ENCODE results near the gene ADCY7.
"Not testable (repeated sequence)": the region's sequence is repeated elsewhere in the genome, so short reads cannot be mapped to it uniquely, and the experiment has no call there.

The ADCY7 gene

DNA sequence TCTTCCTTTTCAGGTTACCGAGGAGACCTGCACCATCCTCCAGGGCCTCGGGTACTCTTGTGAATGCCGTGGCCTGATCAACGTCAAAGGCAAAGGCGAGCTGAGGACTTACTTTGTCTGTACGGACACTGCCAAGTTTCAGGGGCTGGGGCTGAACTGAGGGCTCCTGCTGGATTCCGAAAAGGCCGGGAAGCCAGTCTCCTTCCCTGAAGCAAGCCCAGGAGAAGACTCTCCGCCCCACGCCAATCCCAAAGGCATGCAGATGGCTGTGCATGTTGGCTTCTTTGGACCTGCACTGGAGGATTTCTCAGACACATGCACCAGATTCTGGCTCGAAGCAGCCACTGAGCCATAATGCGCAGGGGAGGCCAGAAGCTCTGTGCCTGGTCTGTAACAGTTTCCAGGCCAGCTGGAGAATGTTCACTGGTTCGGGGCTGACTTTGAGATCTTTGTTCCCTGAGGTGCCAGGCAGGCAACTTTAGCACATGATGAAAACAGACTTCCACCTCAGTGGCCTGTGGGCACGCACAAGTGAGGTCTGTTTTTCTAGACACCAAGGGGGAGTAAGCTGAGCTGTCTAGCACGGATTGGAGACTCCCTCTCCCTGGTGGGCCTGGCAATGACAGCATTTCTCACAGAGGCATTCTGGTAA lies 49.1 kb downstream of the ADCY7 start:
- DNase-seq: no peak

DNA sequence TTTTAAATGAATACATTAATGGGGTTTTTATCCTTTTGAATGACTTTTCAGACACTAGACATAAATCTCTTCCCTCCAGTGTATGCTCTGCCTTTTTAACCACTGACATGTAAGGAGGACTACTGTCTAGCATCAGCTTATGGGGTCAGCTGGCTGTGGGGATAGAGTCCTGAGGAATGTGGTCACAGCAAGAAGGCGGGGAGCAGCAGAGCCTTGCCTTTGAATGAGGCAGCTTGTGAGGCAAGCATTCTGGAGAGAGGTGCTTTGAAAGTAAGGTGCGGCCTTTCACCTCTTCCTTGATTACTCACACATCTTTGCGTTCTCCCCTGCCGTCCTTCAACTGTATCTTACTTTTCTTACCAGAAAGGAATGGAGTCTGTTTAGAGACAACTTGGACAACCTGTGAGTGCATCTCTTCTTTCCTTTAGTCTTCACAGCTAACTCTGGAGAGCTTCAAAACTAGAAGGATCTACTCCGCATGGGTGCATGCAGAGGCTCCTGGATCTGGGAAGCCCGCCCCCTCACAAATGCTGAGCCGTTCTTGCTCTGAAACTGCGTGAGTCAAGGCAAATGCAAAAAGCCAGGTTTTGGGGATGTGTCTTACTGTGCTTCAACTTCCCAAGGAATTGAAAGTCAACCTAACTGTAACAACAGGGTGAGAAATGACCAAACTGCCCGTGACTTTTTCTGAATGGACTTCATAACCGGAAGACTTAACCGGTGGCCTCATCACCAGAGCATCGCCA lies 49.9 kb downstream of the ADCY7 start:
- no peak for DNase-seq

DNA sequence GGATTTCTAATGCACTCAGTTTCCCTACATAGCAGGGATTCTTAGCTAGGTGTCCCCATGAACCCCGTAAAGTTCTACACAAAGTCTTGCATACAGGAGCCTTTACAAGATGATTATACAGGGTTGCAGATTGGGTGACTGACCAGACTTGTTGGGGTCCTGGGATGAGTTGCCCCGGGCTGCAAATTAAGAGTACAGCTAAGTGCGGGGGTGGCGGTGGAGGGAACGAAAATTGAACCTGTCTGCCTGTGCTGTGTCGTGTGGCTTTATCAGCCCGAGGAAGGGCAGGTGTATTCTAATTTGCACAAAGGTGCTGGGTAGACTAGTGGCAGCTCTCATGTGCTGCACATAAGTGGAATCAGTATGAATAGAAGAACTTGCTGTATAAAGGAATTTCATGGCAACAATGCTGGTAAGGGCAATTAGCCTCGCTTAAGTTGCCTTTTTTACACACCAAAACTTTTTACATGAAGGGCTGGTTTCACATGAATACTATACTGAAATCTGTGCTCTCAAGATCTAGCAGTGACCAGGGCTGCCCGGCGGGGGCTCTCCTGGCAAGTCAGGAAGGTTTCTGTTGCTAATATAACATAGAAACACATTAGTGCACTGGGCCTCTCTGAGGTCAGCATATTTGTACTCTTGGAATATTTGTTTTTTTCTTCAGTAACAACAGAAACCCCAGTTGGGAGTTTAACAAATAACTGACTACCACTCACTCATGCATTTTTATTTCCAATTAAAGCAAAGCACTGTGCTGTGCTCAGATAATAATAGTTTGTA lies 50.7 kb downstream of the ADCY7 start:
- DNase-seq: no peak

DNA sequence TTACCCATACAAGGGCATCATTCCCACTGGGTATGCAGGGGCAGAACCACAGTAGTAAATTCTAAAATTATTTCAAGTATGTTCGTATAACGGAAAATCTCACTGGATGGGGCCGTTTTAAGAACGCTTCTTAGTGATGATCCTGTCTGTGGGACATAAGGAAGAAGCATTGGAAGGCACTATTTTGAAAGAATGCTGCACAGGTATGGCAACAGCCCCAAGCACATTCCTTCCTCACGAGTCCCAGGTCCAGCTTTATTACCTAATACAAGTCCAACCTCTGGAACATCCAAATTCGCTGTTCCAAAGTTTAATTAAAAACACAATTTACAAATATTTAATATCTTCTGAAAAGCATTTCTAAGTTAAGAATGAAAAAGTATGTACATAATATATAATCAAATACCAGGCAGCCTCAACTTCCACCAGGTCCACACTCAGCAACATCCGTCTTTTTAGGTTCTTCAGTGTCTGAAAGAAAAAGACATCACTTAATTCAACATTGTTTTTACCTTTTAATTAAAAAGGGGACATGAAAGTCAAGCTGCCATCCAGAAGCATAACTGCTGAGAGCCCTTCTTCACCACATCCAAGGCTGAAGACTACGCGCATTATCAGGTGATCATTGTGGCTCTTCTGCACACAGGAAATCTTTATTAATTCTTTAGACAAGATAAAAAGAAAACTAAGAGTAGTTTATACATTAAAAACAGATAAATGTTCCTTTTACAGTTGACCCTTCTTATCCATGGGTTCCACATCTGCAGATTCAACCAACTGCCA lies 52.6 kb downstream of the ADCY7 start:
- DNase-seq: no peak

DNA sequence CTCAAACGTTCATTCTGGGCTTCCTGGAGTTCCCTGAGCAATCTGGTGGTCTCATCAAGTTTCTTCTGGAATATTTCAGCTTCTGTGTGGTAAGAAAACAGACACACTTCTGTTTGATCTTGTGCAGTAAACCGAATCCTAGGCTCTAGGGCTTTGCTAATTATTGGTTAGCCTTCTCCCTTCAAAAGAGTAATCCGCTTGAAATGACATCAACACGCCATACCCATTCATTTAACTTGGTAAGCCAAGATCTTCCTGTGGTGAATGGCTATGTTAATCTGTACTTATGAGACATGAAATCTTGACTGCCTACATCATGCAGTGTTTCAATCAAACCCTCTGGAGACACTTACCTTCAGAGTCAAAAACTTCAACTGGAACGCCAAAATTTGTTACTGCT lies 54.0 kb downstream of the ADCY7 start:
- DNase-seq: no peak

DNA sequence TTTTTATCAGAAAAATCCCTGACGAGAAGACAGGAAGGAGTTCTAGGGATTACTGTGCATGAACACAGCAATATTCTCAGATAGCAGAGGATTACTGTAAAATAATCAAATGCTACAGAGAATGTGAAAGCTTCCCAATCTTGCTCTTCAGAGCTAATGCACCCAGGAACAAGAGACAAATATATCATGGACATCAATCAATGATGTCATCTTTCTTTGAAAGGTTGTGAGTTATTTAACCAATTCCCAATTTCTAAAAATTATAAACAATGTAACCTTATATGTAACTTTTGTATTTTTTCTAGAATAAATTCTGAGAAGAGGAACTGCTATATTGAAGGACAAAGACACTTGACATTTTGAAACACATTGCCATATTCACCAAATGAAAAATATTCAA lies 56.0 kb downstream of the ADCY7 start:
- DNase-seq: no peak

DNA sequence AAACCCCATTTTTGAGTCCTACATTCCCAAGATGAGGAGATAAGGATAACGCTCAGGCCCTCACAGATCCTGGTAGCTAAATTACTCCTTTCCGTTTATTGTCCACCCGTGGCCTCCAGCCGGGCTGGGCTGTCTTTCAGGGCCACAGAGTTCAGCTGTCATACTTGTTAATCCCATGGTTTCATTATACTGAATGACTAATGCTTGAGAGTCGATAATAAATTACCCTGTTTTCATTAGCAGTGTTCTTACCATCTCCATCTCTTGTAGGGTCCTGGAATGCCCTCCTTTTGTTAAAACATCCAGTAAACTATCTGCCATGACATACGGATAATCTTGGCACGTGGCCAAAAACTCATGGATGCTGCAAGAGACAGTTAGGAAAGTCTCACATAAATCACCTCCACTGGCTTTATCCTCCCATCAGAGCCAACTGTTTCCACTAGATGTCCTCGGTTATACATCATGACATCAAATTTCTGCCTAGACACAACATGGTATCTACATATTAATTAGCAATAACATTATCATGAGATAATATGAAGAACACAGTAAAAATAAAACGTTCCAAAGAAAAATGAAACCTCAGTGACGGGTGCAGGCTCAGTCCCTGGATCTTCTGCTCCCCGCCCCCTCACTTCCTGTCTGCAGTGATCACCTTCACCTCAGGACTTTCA lies 57.1 kb downstream of the ADCY7 start:
- DNase-seq: no peak

DNA sequence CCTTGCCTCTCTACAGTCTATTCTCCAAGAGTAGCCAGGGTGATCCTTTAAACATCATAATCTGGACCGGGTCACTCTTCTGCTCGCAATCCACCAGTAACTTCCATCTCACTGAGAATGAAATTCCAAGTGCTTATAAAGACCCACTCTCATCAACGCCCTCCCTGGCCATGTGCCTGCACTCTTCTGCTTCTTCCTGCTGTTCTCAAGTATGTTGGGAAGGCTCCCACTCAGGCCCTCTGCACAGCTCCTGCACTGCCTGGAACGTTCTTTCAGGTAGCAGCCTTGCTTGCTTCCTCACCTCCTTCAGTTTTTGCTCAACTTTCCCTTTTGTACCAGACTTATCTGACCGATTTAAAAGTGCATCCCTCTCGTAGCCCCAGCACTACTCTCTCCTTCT lies 58.0 kb downstream of the ADCY7 start:
- DNase-seq: no peak

DNA sequence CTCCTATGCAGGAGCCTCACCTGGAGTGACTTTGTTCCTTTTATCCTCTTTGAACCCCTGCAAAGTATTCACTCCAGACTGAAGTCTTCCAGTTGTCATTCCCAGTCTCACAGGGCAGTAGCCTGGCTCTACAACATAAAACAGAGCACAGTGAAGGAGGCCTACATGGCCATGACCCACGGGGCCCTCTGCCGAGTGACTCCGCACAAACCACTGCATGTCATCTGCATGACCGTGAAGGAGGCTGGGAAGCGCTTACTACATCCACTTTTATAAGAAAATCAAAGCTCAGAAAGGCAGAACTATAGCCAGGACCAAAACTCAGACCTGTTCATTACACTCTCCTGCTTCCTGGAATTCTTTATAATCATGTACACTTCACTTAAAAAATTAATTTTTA lies 59.9 kb downstream of the ADCY7 start:
- DNase-seq: no peak

DNA sequence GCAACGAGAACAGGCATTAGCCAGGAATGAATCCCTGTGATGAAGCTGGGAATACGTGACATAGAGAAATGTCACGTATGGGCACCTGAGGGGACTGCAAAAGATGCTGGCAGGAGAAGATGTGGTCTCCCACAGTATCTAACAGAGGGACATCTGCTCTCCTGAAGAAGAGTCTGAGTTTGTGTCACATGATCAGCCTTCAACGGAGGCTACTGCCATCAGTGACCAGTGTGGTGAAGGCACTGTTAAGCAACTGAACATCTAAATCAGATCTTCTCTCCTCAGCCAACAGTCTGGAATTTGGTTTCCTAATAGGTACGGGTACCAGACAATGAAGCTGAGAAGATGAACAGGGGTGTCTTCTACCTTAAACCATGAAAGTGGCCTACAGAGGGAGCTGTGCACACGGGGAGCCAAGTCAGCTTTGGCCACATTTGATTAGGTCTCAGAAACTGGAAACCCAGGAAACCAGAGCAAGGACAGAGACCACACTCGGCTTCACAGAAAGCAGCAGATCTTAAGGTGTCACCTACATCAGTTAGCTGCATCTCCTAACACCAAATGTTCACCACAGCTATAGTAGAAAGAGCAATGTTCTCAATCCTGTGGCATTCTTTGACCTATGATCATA lies 60.6 kb downstream of the ADCY7 start:
- peak; percentile 74 for DNase-seq

DNA sequence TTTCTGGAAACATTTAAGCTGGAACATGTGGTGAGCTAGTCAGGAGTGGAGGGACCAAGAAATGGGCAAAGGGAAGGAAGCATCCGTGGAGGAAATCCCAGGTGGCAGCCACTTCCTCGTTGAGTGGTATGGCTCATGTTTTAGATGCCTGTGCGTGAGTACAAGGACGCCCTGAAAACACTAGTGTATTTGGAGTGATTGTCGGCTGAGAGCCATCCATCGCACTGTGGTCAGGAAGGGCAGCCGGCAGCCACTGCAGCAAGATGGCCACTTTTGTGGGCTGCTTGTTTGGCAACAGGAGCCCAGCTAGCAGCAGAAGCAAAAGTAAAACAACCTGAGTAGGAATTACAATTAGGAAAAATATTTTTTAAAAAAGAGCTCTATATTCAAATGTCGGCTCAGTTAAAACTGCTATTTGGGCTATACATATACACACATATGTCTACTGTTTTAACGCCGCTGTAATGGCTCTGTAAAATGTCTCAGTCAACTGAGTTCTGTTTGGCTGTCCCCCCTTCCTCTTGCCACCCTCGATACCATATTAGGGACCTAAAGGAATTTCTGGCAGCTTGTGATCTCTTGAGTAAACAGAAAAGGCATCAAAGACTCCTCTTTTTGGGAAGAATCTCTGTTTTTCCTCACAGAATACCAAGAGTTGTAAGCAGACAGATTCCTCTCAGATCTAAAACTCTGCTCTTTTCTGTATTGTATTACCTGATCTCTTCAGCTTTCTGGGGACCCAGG lies 63.3 kb downstream of the ADCY7 start:
- DNase-seq: no peak

DNA sequence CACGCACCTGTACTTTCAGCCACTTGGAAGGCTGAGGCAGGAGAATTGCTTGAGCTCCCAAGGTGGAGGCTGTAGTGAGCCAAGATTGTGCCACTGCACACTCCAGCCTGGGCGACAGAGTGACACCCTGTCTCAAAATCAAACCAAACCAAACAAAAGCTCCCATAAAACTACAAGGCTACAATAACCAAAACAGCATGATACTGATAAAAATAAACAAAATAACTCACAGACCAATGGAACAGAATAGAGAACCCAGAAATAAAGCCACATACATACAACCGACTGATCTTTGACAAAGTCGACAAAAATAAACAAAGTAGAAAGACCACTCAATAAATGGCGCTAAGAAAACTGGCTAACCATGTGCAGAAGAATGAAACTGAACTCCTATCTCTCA lies 65.2 kb downstream of the ADCY7 start:
- no peak for DNase-seq

DNA sequence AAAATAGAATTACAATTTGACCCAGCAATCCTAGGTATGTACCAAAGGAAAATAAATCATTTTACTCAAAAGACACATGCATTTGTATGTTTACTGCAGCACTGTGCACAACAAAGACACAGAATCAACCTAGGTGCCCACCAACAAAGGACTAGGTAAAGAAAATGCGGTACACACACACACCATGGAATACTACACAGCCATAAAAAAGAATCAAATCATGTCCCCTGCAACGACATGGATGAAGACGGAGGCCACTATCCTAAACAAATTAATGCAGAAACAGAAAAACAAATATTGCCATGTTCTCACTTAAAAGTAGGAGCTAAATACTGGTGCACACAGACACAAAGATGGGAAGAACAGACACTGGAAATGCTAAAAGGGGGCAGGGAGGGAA lies 66.2 kb downstream of the ADCY7 start:
- no peak for DNase-seq

DNA sequence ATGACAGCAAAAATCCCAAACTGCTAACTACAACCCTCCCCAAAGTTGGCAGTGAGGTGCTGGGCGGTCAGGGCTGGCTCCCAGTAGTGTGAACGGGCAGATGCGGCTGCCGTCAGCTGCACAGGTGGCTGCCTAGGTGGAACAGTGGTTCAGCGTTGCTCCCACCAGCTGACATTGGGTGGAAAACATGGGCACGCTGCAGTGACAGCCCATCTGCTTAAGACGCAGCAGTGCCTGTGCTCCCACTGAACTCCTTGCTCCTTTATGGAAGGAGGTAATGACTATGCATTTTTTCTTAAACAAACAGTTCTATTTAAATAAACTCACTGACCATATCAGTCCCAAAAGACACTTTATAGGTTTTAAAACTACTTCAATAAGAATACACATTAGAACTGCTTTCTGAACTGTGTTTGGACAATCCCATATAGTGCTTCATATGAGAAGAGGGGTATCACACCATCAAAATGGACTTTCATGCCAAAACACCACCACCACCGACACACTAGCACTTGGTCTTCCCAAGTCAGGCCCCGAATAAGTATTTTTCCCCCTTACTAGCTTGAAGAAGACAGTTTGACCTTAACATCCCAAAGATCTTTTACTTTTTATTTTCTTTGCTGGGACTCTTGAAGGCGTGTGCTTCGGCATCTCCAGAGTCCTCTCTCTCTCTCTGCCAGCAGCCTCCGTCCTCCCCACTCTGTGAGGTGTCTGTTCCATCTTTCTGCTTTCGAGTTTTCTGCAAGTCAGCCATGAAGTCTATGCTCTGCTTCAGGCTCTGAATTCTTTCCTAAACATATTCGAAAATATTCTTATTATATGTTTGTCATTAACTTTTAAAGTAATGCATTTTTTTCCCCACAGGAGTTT lies 68.0 kb downstream of the ADCY7 start:
- no peak for DNase-seq

DNA sequence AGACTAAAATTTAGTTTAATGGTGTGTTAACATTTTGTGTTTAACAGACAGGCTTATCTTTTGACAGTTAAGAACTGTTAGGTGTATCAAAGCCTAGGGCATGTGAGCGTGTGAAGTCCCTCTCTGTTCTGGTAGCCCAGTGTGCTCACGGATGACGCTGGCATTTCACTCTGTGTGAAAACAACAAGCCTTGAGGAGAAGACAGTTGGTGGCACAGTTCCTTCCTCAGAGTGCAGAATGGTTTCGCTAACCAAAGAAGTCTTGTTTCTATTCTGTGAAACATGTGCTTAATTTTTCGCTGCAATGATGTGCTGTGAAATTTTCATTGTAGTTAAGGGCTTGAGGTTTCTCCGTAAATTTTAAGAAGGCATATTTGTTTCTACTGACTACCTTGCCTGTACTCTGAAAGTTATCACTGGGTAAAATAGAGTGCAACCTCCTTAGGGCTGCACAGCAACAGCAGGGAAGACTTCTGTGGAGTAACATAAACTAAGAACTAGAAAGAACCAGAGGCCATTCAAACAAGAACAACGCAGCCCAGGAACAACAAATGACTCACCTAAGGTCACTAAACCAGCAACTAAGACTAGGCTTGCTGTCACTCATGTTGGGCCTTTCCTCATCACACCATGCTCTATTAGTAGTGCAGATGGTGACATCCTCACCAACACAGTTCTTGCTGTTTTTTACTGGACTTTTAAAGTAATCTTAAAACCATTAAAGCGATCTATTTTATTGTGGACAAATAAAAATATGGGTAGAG lies 69.0 kb downstream of the ADCY7 start:
- no peak for DNase-seq

DNA sequence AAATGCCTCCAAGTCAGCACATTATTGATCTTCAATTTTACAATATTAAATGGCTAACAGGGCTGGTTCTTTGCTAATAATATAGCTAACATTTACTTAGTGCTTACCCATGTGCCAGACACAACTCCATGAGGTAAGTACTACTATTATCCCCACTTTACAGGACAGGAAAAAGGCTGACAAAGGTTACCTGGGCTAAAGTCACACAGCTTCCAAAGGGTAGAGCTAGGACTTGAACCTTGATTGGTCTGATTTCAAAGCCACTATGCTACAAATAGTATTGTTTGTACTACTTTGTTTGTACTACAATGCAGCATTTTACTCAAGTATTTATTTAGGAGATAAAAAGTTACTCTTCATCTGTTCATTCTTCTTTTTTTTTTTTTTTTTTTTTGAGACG lies 70.5 kb downstream of the ADCY7 start:
- no peak for DNase-seq

DNA sequence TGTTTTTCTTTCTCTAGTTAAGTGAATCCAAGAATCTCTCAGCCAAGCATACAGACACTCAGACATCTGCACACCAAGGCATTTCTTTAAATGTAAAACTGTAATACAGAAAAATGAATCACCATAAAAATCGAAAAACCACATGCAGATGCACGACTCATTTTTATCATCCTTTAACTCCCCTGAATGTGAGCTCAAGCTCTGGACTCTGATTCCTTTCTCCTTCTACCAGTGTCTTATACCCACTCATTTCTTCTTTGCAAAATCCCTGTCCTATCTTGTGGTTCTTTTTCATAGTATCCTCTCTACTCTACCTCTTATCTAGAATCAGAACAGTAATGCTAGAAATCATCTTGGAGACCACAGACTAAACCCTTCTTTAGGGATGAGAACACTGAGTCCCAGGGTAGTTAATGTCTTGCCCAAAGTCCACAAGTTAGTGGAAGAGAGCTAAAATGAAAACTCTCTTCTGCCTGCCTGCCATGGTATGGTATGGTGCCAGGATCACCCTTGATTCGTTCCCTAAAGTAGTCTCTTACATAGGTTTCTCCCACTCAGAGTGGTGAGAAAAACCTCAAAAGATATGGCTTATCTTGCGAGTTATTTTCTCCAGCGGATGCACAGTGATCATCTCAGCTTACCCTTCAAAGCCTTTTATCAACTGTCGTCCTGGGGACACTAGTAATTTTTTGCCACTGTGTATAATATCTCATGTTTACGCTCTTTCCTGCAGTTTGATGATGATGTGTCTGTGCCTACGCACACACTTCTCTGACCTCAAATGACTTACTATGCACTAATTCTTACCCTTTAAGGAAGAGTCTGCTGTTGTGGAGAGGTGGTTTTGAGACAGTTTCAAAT lies 72.2 kb downstream of the ADCY7 start:
- DNase-seq: no peak

DNA sequence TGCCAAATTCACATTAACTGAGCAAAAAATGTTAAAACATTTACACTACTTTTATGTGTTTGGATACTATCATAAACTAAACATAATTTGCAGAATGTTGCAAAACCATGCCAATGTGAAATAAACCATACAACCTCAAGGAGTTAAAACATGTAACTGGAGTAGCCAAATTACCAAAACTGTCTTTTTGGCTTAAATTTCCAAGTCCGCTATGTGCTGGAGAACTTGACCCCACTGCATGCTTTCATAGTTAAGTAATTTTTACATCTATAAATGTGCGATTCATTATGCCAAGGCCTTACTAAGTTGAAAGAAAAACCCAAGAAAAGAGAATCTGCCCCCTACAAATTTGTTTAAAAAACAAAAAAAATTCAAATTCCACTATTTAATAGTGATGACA lies 74.2 kb downstream of the ADCY7 start:
- DNase-seq: no peak

DNA sequence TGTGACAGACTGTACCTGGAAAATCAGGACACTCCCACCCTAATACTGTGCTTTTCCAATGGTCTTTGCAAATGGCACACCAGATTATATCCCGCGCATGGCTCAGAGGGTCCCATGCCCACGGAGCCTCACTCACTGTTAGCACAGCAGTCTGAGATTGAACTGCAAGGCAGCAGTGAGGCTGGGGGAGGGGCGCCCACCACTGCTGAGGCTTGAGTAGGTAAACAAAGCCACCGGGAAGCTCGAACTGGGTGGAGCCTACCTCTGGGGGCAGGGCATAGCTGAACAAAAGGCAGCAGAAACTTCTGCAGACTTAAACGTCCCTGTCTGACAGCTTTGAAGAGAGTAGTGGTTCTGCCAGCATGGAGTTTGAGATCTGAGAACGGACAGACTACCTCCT lies 77.2 kb downstream of the ADCY7 start:
- not testable (repeated sequence) for DNase-seq

All from activated CD8-positive, alpha-beta memory T cell treated with anti-CD3 and anti-CD28 coated beads for 24 hours (primary cell).